H9 (cell line): ENCODE results near the gene F11. TPM values are rescaled to one million over a fixed set of nuclear protein-coding genes. Genes with fewer than 3 reads are reported as not detected.

Experiments
- DNase-seq: peaks from one replicate; pipeline ENCODE4 v3.0.0-alpha.2; 2017
- H2AFZ ChIP-seq: one replicate; pipeline ENCODE4 v1.6.1; 2013; ENCODE audit warnings: mild to moderate bottlenecking, low read length, control low read depth, moderate library complexity
- H2AK5ac ChIP-seq: 2 replicates; pipeline ENCODE4 v1.6.1; 2013; ENCODE audit warnings: low read length, control low read depth, mixed read lengths; ENCODE audit not compliant: insufficient read length
- H2BK120ac ChIP-seq: one replicate; pipeline ENCODE4 v1.6.1; 2013; ENCODE audit warnings: low read depth, mild to moderate bottlenecking, low read length, control low read depth, inconsistent platforms; ENCODE audit not compliant: poor library complexity, severe bottlenecking
- H2BK12ac ChIP-seq: 2 replicates; pipeline ENCODE4 v1.6.1; 2013; ENCODE audit warnings: low read length, control low read depth, mixed read lengths, low read depth; ENCODE audit not compliant: insufficient read length
- H2BK15ac ChIP-seq: 2 replicates; pipeline ENCODE4 v1.6.1; 2013; ENCODE audit warnings: low read depth, low read length, control low read depth
- H2BK20ac ChIP-seq: one replicate; pipeline ENCODE4 v1.6.1; 2013; ENCODE audit warnings: low read depth, mild to moderate bottlenecking, low read length, control low read depth, inconsistent platforms; ENCODE audit not compliant: poor library complexity, severe bottlenecking
- H2BK5ac ChIP-seq: 2 replicates; pipeline ENCODE4 v1.6.1; 2013; ENCODE audit warnings: low read length, control low read depth, mixed read lengths; ENCODE audit not compliant: insufficient read length
- H3K14ac ChIP-seq: 2 replicates; pipeline ENCODE4 v1.6.1; 2013; ENCODE audit warnings: low read length, control low read depth; ENCODE audit not compliant: insufficient read depth
- H3K18ac ChIP-seq: 2 replicates; pipeline ENCODE4 v1.6.1; 2013; ENCODE audit warnings: low read depth, mild to moderate bottlenecking, mixed read lengths, low read length, control low read depth; ENCODE audit not compliant: insufficient read length
- H3K23ac ChIP-seq: 2 replicates; pipeline ENCODE4 v1.6.1; 2013; ENCODE audit warnings: low read length, control low read depth, mixed read lengths, low read depth; ENCODE audit not compliant: insufficient read length
- H3K23me2 ChIP-seq: 2 replicates; pipeline ENCODE4 v1.6.1; 2013; ENCODE audit warnings: low read depth, mild to moderate bottlenecking, mixed read lengths, low read length, control low read depth; ENCODE audit not compliant: insufficient read length, poor library complexity, severe bottlenecking
- H3K27ac ChIP-seq: 2 replicates; pipeline ENCODE4 v1.5.1; 2013; ENCODE audit warnings: low read length, control low read depth, mixed read lengths, low read depth; ENCODE audit not compliant: insufficient read length
- H3K27me3 ChIP-seq: 2 replicates; pipeline ENCODE4 v1.6.1; 2013; ENCODE audit warnings: low read length, control low read depth, inconsistent platforms; ENCODE audit not compliant: insufficient read depth
- H3K4ac ChIP-seq: 2 replicates; pipeline ENCODE4 v1.6.1; 2013; ENCODE audit warnings: low read depth, mild to moderate bottlenecking, control low read depth, inconsistent platforms, low read length, moderate library complexity
- H3K4me1 ChIP-seq: 2 replicates; pipeline ENCODE4 v1.6.1; 2013; ENCODE audit warnings: low read length, control low read depth, inconsistent platforms; ENCODE audit not compliant: insufficient read depth
- H3K4me2 ChIP-seq: 2 replicates; pipeline ENCODE4 v1.6.1; 2013; ENCODE audit warnings: low read length, control low read depth, mixed read lengths; ENCODE audit not compliant: insufficient read length, insufficient read depth
- H3K56ac ChIP-seq: 2 replicates; pipeline ENCODE4 v1.6.1; 2013; ENCODE audit warnings: low read depth, mild to moderate bottlenecking, mixed read lengths, low read length, control low read depth; ENCODE audit not compliant: insufficient read length
- H3K79me1 ChIP-seq: 2 replicates; pipeline ENCODE4 v1.6.1; 2013; ENCODE audit warnings: low read depth, mild to moderate bottlenecking, moderate library complexity, low read length, control low read depth, inconsistent platforms; ENCODE audit not compliant: insufficient read depth, poor library complexity, severe bottlenecking
- H3K79me2 ChIP-seq: 2 replicates; pipeline ENCODE4 v1.6.1; 2013; ENCODE audit warnings: low read length, control low read depth, inconsistent platforms; ENCODE audit not compliant: insufficient read depth
- H3K9ac ChIP-seq: 2 replicates; pipeline ENCODE4 v1.6.1; 2013; ENCODE audit warnings: low read length, control low read depth, mixed read lengths; ENCODE audit not compliant: insufficient read length; ENCODE audit errors: extremely low read depth
- H3K9me3 ChIP-seq: one replicate; pipeline ENCODE4 v1.6.1; 2013; ENCODE audit warnings: low read depth, low read length, inconsistent platforms; ENCODE audit not compliant: control insufficient read depth
- H3T11ph ChIP-seq: one replicate; pipeline ENCODE4 v1.6.1; 2013; ENCODE audit warnings: mild to moderate bottlenecking, low read length, control low read depth, inconsistent platforms
- H4K20me1 ChIP-seq: one replicate; pipeline ENCODE4 v1.6.1; 2013; ENCODE audit not compliant: control insufficient read depth, insufficient read length, insufficient read depth
- H4K5ac ChIP-seq: 2 replicates; pipeline ENCODE4 v1.6.1; 2013; ENCODE audit warnings: low read depth, mild to moderate bottlenecking, mixed read lengths, low read length, control low read depth; ENCODE audit not compliant: insufficient read length
- H4K8ac ChIP-seq: replicated peaks from 2 replicates; pipeline ENCODE4 v1.6.1; 2013; ENCODE audit warnings: low read length, control low read depth, mixed read lengths, low read depth; ENCODE audit not compliant: insufficient read length
- H4K91ac ChIP-seq: 2 replicates; pipeline ENCODE4 v1.6.1; 2013; ENCODE audit warnings: low read depth, mild to moderate bottlenecking, moderate library complexity, mixed read lengths, low read length, control low read depth; ENCODE audit not compliant: insufficient read length
- H3K27ac Mint-ChIP-seq, 3 experiments: 2 replicates in 2 of 3; 3 replicates in 1 of 3; pipeline ENCODE4 v1.8.0; 2020 to 2021; ENCODE audit warnings: mixed read lengths in 3 of 3, mild to moderate bottlenecking in 1 of 3, moderate library complexity in 1 of 3
- H3K27me3 Mint-ChIP-seq: 2 replicates; pipeline ENCODE4 v1.8.0; 2021; ENCODE audit warnings: low read depth, mild to moderate bottlenecking, moderate library complexity, mixed read lengths
- H3K36me3 Mint-ChIP-seq, 3 experiments: 2 replicates in 2 of 3; 3 replicates in 1 of 3; pipeline ENCODE4 v1.8.0; 2020 to 2021; ENCODE audit warnings: low read depth in 3 of 3, mixed read lengths in 3 of 3; ENCODE audit not compliant: insufficient read depth in 1 of 3
- H3K4me1 Mint-ChIP-seq, 2 experiments: 2 replicates each; pipeline ENCODE4 v1.8.0; 2020; ENCODE audit warnings: mixed read lengths in 2 of 2
- H3K4me3 Mint-ChIP-seq, 2 experiments: 2 replicates in 1 of 2; 3 replicates in 1 of 2; pipeline ENCODE4 v1.8.0; 2020 to 2021; ENCODE audit warnings: mild to moderate bottlenecking in 2 of 2, mixed read lengths in 2 of 2, moderate library complexity in 1 of 2
- H3K9me3 Mint-ChIP-seq, 2 experiments: 2 replicates in 1 of 2; 3 replicates in 1 of 2; pipeline ENCODE4 v1.8.0; 2020; ENCODE audit warnings: mild to moderate bottlenecking in 2 of 2, mixed read lengths in 2 of 2, moderate library complexity in 1 of 2
- WGBS: extraction: QIAGEN DNeasy Blood & Tissue Kit; methylation state at CpG from one replicate; pipeline ENCODE4 v1.1.7; 2013; ENCODE audit warnings: missing lambda C conversion rate, low lambda C conversion rate, mixed read lengths; ENCODE audit not compliant: insufficient read length; ENCODE audit errors: extremely low coverage; 5-methylcytosine and 5-hydroxymethylcytosine counted together
- total RNA-seq: library from RNA; stranded (reverse); gene quantifications from 2 replicates; pipeline ENCODE4 v1.2.1, GENCODE V29; 2021
- TF ChIP-seq, protein P1 (sequence below): fragments of 200-600 bp; sonication (generic); conservative IDR thresholded peaks from 3 replicates; pipeline ENCODE4 v1.8.0; 2021; ENCODE audit warnings: antibody characterized with exemption, mild to moderate bottlenecking

F11 gene
- total RNA-seq, 1 experiment from 2014 or later, result 0.50 TPM

DNA sequence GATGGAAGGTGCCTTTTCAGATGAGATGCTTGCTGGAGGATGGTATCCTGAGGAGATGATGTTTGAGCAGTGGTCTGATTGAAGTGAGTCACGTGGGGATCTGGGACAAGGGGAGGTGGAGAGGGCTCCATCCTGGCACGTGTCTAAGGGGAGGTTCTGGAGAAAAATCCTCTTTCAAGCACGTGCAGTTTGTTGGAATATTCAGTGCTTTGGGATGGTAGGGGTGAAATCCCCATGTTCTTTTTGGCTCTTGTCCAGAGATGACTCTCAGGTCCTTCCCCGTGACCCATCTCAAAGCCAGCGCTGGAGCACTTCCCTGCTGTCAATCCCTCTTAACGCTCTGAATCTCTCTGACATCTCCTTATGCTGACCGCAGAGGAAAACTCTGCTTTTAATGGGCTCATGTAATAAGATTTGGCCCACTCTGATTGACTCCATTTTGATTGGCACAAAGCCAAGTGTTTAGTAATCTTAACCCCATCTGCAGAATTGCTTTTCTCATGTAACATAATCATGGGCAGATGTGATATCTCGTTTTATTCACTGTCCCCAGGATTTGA, 49.4 kb upstream of the F11 start:
- Mint-ChIP-seq H3K4me3 (no peak overlapping the region), H3K4me1 (peaks cover 9 to 13% of the 10 kb centered on the region in 2 experiments)
- H2BK120ac ChIP-seq, result no peak overlapping the region

More for the DNA sequence above, 49.4 kb upstream of the F11 start:
- Histone ChIP-seq H3K23ac (no peak overlapping the region), H2BK5ac (no peak overlapping the region), H4K91ac (no peak overlapping the region), H3K4me1 (no peaks in the 10 kb centered on the region), H2BK20ac (no peak overlapping the region), H3K14ac (no peak overlapping the region), H3K4me2 (no peak overlapping the region), H3K23me2 (no peaks in the 10 kb centered on the region), H2AK5ac (no peak overlapping the region), H3K27me3 (no peaks in the 10 kb centered on the region), H3K27ac (no peak overlapping the region), H4K5ac (no peak overlapping the region), H3K18ac (no peak overlapping the region), H4K20me1 (no peaks in the 10 kb centered on the region), H4K8ac (no peak overlapping the region), H3K79me1 (no peaks in the 10 kb centered on the region), H3K79me2 (no peaks in the 10 kb centered on the region), H2BK15ac (no peak overlapping the region), H3T11ph (no peak overlapping the region), H3K56ac (no peak overlapping the region), H3K9me3 (no peaks in the 10 kb centered on the region), H2BK12ac (no peak overlapping the region), H2AFZ (no peak overlapping the region), H3K9ac (no peak overlapping the region), H3K4ac (no peak overlapping the region)
- WGBS, result no CpG with 5 or more reads among the region's 8 CpGs
- no peak for DNase-seq
- H3K27ac Mint-ChIP-seq, result no peak overlapping the region
- H3K36me3 Mint-ChIP-seq, result no peaks in the 10 kb centered on the region; a peak in 1 of 7 replicates
- H3K9me3 Mint-ChIP-seq, result no peaks in the 10 kb centered on the region; a peak in 1 of 5 replicates
- H3K27me3 Mint-ChIP-seq, result peaks cover 1% of the 10 kb centered on the region; the same call in 1 of the 2 replicates
- TF ChIP-seq, protein P1, sequence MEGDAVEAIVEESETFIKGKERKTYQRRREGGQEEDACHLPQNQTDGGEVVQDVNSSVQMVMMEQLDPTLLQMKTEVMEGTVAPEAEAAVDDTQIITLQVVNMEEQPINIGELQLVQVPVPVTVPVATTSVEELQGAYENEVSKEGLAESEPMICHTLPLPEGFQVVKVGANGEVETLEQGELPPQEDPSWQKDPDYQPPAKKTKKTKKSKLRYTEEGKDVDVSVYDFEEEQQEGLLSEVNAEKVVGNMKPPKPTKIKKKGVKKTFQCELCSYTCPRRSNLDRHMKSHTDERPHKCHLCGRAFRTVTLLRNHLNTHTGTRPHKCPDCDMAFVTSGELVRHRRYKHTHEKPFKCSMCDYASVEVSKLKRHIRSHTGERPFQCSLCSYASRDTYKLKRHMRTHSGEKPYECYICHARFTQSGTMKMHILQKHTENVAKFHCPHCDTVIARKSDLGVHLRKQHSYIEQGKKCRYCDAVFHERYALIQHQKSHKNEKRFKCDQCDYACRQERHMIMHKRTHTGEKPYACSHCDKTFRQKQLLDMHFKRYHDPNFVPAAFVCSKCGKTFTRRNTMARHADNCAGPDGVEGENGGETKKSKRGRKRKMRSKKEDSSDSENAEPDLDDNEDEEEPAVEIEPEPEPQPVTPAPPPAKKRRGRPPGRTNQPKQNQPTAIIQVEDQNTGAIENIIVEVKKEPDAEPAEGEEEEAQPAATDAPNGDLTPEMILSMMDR, result no peak
